HCT116 (cell line): ENCODE measurements around the gene GRIK4. TPM values are rescaled to one million over a fixed set of nuclear protein-coding genes. Genes with fewer than 3 reads are reported as not detected.

Experiments
- ATAC-seq: fragments of 200-7000 bp; cut with Tn5 transposase; 2 replicates; pipeline ENCODE4 v1.9.1; 2020; ENCODE audit warnings: mild to moderate bottlenecking, moderate library complexity
- BruUV-seq: library from RNA; stranded (reverse); fragments of 400-500 nt; replicated peaks from 2 replicates; lab custom pipeline; 2021; lab: Mats Ljungman, UMichigan
- CTCF ChIA-PET: fragments of 300-600 bp; sonication (Branson Sonifier 250); formaldehyde crosslinking; loops from one replicate; lab custom pipeline; 2021; ENCODE audit warnings: antibody characterized with exemption; lab: Charles Lee
- POLR2A ChIA-PET: fragments of 300-600, 350-600 bp; sonication (Branson Sonifier 250); formaldehyde crosslinking; loops from one replicate; lab custom pipeline; 2021; ENCODE audit warnings: antibody characterized with exemption; lab: Charles Lee
- RAD21 ChIA-PET, 2 experiments: fragments of 300-600 bp; sonication (Branson Sonifier 250); formaldehyde crosslinking; loops; one replicate each; lab custom pipeline; 2023; ENCODE audit warnings: low total read pairs in 2 of 2; ENCODE audit not compliant: uncharacterized antibody in 2 of 2, unreplicated experiment in 2 of 2, low non-redundant PET in 1 of 2; lab: Charles Lee
- DNase-seq: peaks from one replicate; pipeline ENCODE4 v3.0.0-alpha.2; 2010; ENCODE audit warnings: low read depth, low spot score
- H2AFZ ChIP-seq: fragments of 200-600 bp; shearing (Covaris generic), sonication (generic); 2 replicates; pipeline ENCODE4 v1.6.1; 2017; ENCODE audit warnings: low read depth, mixed run types, mixed read lengths, antibody characterized with exemption, low read length; ENCODE audit not compliant: poor library complexity, severe bottlenecking
- H3K27ac ChIP-seq: 2 replicates; pipeline ENCODE4 v1.5.1; 2012; ENCODE audit warnings: low read depth, low read length
- H3K27me3 ChIP-seq: fragments of 200-600 bp; sonication (generic); 2 replicates; pipeline ENCODE4 v1.6.1; 2016; ENCODE audit warnings: mixed run types, low read length, mixed read lengths; ENCODE audit not compliant: insufficient read depth
- H3K36me3 ChIP-seq, 2 experiments: fragments of 200-500 bp in 1 of 2; fragments of 200-600 bp in 1 of 2; sonication (Bioruptor generic) in 1 of 2; sonication (generic) in 1 of 2; 2 replicates each; pipeline versions ENCODE4 v1.5.1 to v1.6.1; 2014 to 2016; ENCODE audit warnings: low read length in 2 of 2, inconsistent platforms in 1 of 2, mixed read lengths in 1 of 2, mixed run types in 1 of 2; ENCODE audit not compliant: insufficient read depth in 2 of 2, control insufficient read depth in 1 of 2
- H3K4me1 ChIP-seq, 2 experiments: fragments of 200-600 bp in 1 of 2; sonication (generic) in 1 of 2; 2 replicates each; pipeline versions ENCODE4 v1.5.1 to v1.6.1; 2012 to 2017; ENCODE audit warnings: low read length in 2 of 2, inconsistent platforms in 1 of 2, mild to moderate bottlenecking in 1 of 2, mixed read lengths in 1 of 2, mixed run types in 1 of 2, moderate library complexity in 1 of 2; ENCODE audit not compliant: insufficient read depth in 2 of 2, control insufficient read depth in 1 of 2
- H3K4me2 ChIP-seq: fragments of 200-600 bp; sonication (generic); 2 replicates; pipeline ENCODE4 v1.6.1; 2017; ENCODE audit warnings: mixed run types, low read length, mixed read lengths
- H3K4me3 ChIP-seq, 2 experiments: fragments of 200-600 bp in 1 of 2; sonication (generic) in 1 of 2; replicated peaks in 1 of 2; 2 replicates each; pipeline ENCODE4 v1.5.1; 2011 to 2016; ENCODE audit warnings: low read length in 2 of 2, control low read depth in 1 of 2, low read depth in 1 of 2, mild to moderate bottlenecking in 1 of 2, mixed read lengths in 1 of 2, mixed run types in 1 of 2
- H3K79me2 ChIP-seq: fragments of 200-600 bp; sonication (generic); 2 replicates; pipeline ENCODE4 v1.6.1; 2017; ENCODE audit warnings: mild to moderate bottlenecking, mixed run types, low read length, moderate library complexity, mixed read lengths; ENCODE audit not compliant: insufficient read depth
- H3K9ac ChIP-seq: fragments of 200-600 bp; sonication (generic); 2 replicates; pipeline ENCODE4 v1.6.1; 2016; ENCODE audit warnings: low read length, mixed read lengths
- H3K9me2 ChIP-seq: fragments of 200-600 bp; sonication (generic), shearing (Covaris generic); 2 replicates; pipeline ENCODE4 v1.6.1; 2017; ENCODE audit warnings: mixed run types, mild to moderate bottlenecking, moderate library complexity; ENCODE audit not compliant: insufficient read depth
- H3K9me3 ChIP-seq, 2 experiments: fragments of 200-500 bp in 1 of 2; fragments of 200-600 bp in 1 of 2; sonication (Bioruptor generic) in 1 of 2; sonication (generic) in 1 of 2; 2 replicates each; pipeline ENCODE4 v1.6.1; 2014 to 2017; ENCODE audit warnings: low read length in 2 of 2, mixed read lengths in 2 of 2, inconsistent platforms in 1 of 2, low read depth in 1 of 2, mild to moderate bottlenecking in 1 of 2, mixed run types in 1 of 2, moderate library complexity in 1 of 2; ENCODE audit not compliant: control insufficient read depth in 1 of 2, insufficient read depth in 1 of 2
- H4K20me1 ChIP-seq: fragments of 200-600 bp; sonication (generic), shearing (Covaris generic); 2 replicates; pipeline ENCODE4 v1.6.1; 2017; ENCODE audit warnings: mixed run types, mild to moderate bottlenecking, moderate library complexity; ENCODE audit not compliant: insufficient read depth
- CTCF ChIP-seq, 3 experiments: fragments of 200-600 bp in 1 of 3; sonication (generic) in 1 of 3; IDR thresholded peaks in 2 of 3; conservative IDR thresholded peaks in 1 of 3; 2 replicates each; pipeline ENCODE4 v1.5.1; 2012 to 2017; ENCODE audit warnings: low read depth in 2 of 3, low read length in 2 of 3, antibody characterized with exemption in 1 of 3, borderline replicate concordance in 1 of 3, control low read depth in 1 of 3, mild to moderate bottlenecking in 1 of 3, mixed read lengths in 1 of 3, mixed run types in 1 of 3, moderate library complexity in 1 of 3; ENCODE audit not compliant: insufficient read depth in 1 of 3
- EGR1 ChIP-seq: IDR thresholded peaks from 2 replicates; pipeline ENCODE4 v1.6.1; 2012; ENCODE audit warnings: low read depth
- ELF1 ChIP-seq: IDR thresholded peaks from 2 replicates; pipeline ENCODE4 v1.6.1; 2012; ENCODE audit warnings: low read depth, borderline replicate concordance
- FOSL1 ChIP-seq: IDR thresholded peaks from 2 replicates; pipeline ENCODE4 v1.6.1; 2012; ENCODE audit warnings: low read depth
- JUND ChIP-seq: IDR thresholded peaks from 2 replicates; pipeline ENCODE4 v1.6.1; 2012
- MAX ChIP-seq: IDR thresholded peaks from 2 replicates; pipeline ENCODE4 v1.6.1; 2012
- POLR2AphosphoS5 ChIP-seq: IDR thresholded peaks from 2 replicates; pipeline ENCODE4 v1.6.1; 2011; ENCODE audit warnings: mild to moderate bottlenecking, low read depth, low read length, moderate library complexity
- RAD21 ChIP-seq: IDR thresholded peaks from 2 replicates; pipeline ENCODE4 v1.6.1; 2012; ENCODE audit warnings: low read depth, mild to moderate bottlenecking
- REST ChIP-seq: IDR thresholded peaks from 2 replicates; pipeline ENCODE4 v1.6.1; 2012; ENCODE audit warnings: low read depth
- SP1 ChIP-seq: IDR thresholded peaks from 2 replicates; pipeline ENCODE4 v1.6.1; 2012; ENCODE audit warnings: low read depth
- YY1 ChIP-seq: IDR thresholded peaks from 2 replicates; pipeline ENCODE4 v1.6.1; 2011; ENCODE audit warnings: low read length, low read depth, moderate library complexity, mild to moderate bottlenecking; ENCODE audit not compliant: insufficient replicate concordance; ENCODE audit errors: extremely low read depth
- ZBTB33 ChIP-seq: IDR thresholded peaks from 2 replicates; pipeline ENCODE4 v1.6.1; 2011; ENCODE audit warnings: mild to moderate bottlenecking, low read length, moderate library complexity; ENCODE audit not compliant: insufficient replicate concordance; ENCODE audit errors: extremely low read depth
- ZFX ChIP-seq: fragments of 450-650 bp; IDR thresholded peaks from 2 replicates; pipeline ENCODE4 v1.6.1; 2017
- intact Hi-C: fragments of 100-400 bp; cut with micrococcal nuclease; formaldehyde crosslinking; loops from 2 replicates; pipeline ENCODE4 v1.10.0; 2022
- total RNA-seq: library from RNA; stranded (reverse); gene quantifications from one replicate; pipeline ENCODE4 v1.2.1, GENCODE V29; 2021; ENCODE audit not compliant: unreplicated experiment

Gene GRIK4
- total RNA-seq, 1 experiment from 2014 or later: 0.52 TPM

- TF ChIP-seq REST: no peak
- TF ChIP-seq ELF1: no peak
- TF ChIP-seq POLR2AphosphoS5: no peak
- no peak for TF ChIP-seq CTCF (IDR thresholded peaks at IDR 0.05 in 2 of 3, conservative IDR thresholded peaks at IDR 0.05 in 1 of 3; ENCODE audit: borderline replicate concordance in 1 of 3, insufficient read depth in 1 of 3, low read depth in 2 of 3, low read length in 2 of 3)
- no peak for TF ChIP-seq ZFX
- no peak for TF ChIP-seq JUND
- TF ChIP-seq, all 23 proteins: peak for 0
These were observed 9.6 kb downstream of the GRIK4 start (continued) for GRCh38 chr11:120521176-120521575.

GRCh38 chr11:120522021-120522420 is 10.5 kb downstream of the GRIK4 start:
- intact Hi-C loops: no loop called here
- POLR2A ChIA-PET: no interaction called here
- RAD21 ChIA-PET: no interaction called here

More at GRCh38 chr11:120522021-120522420, 10.5 kb downstream of the GRIK4 start:
- TF ChIP-seq EGR1 (no peak), SP1 (no peak), YY1 (no peak), ZBTB33 (no peak), JUND (no peak), POLR2AphosphoS5 (no peak), ZFX (no peak), ELF1 (no peak), RAD21 (no peak), MAX (no peak), FOSL1 (no peak)
- CTCF ChIA-PET: interaction anchor here (0.6 kb wide), 1 partner anchor 309 kb away, joined by 4 read pairs; no protein-coding TSS in a partner anchor
- Histone ChIP-seq H3K4me3 (no peak overlapping the region), H2AFZ (no peak overlapping the region), H4K20me1 (no peaks in the 10 kb centered on the region), H3K9me3 (no peaks in the 10 kb centered on the region), H3K4me1 (peaks cover 10 to 11% of the 10 kb centered on the region in 2 experiments; a peak in 3 of 4 replicates), H3K36me3 (no peaks in the 10 kb centered on the region), H3K9ac (no peak overlapping the region), H3K27ac (no peak overlapping the region), H3K9me2 (no peaks in the 10 kb centered on the region), H3K79me2 (no peaks in the 10 kb centered on the region), H3K4me2 (no peak overlapping the region), H3K27me3 (no peaks in the 10 kb centered on the region)
- no TSS peak for BruUV-seq
- ATAC-seq (no peak), DNase-seq (no peak)
